IMR-90 (cell line): ENCODE data around the gene ASIC2. TPM values are rescaled to one million over a fixed set of nuclear protein-coding genes. Genes with fewer than 3 reads are reported as not detected.

ENCODE experiments used
- ATAC-seq: fragments of 200-7000 bp; cut with Tn5 transposase; 2 replicates; pipeline ENCODE4 v1.9.1; 2020; ENCODE audit warnings: low read depth, mild to moderate bottlenecking, moderate library complexity
- BruUV-seq: library from RNA; stranded (reverse); fragments of 400-500 nt; replicated peaks from 2 replicates; lab custom pipeline; 2021; lab: Mats Ljungman, UMichigan
- CTCF ChIA-PET: fragments of 300-600 bp; formaldehyde crosslinking; extraction: SDS; loops from one replicate; lab custom pipeline; 2021; ENCODE audit warnings: antibody characterized with exemption; lab: Yijun Ruan, JAX
- POLR2A ChIA-PET: fragments of 300-600 bp; sonication (Branson Sonifier 250); formaldehyde crosslinking; loops from one replicate; lab custom pipeline; 2022; ENCODE audit warnings: antibody characterized with exemption; ENCODE audit not compliant: unreplicated experiment; lab: Charles Lee
- DNase-seq: peaks from one replicate; pipeline ENCODE4 v3.0.0; 2013
- H2AFZ ChIP-seq: replicated peaks from 2 replicates; pipeline ENCODE3; 2013; ENCODE audit warnings: low read length, mild to moderate bottlenecking; ENCODE audit not compliant: poor library complexity
- H2AK5ac ChIP-seq: 2 replicates; pipeline ENCODE4 v1.6.1; 2013; ENCODE audit warnings: low read depth, low read length, inconsistent platforms
- H2AK9ac ChIP-seq: replicated peaks from 2 replicates; pipeline ENCODE3; 2013; ENCODE audit warnings: mild to moderate bottlenecking, low read depth, low read length, moderate library complexity; ENCODE audit not compliant: poor library complexity
- H2BK120ac ChIP-seq: 2 replicates; pipeline ENCODE4 v1.6.1; 2013; ENCODE audit warnings: low read depth, low read length, inconsistent platforms
- H2BK15ac ChIP-seq: 3 replicates; pipeline ENCODE4 v1.6.1; 2013; ENCODE audit warnings: low read depth, low read length, inconsistent platforms
- H2BK20ac ChIP-seq: 2 replicates; pipeline ENCODE4 v1.6.1; 2013; ENCODE audit warnings: low read depth, mild to moderate bottlenecking, inconsistent platforms, low read length, moderate library complexity
- H2BK5ac ChIP-seq: 2 replicates; pipeline ENCODE4 v1.6.1; 2013; ENCODE audit warnings: mild to moderate bottlenecking, low read depth, low read length, inconsistent platforms; ENCODE audit not compliant: poor library complexity, severe bottlenecking
- H3K14ac ChIP-seq: replicated peaks from 2 replicates; pipeline ENCODE4 v1.6.1; 2013; ENCODE audit warnings: low read depth, low read length, inconsistent platforms
- H3K18ac ChIP-seq: 2 replicates; pipeline ENCODE4 v1.6.1; 2013; ENCODE audit warnings: low read depth, low read length, control low read depth
- H3K23ac ChIP-seq: 2 replicates; pipeline ENCODE4 v1.6.1; 2013; ENCODE audit warnings: low read depth, low read length, inconsistent platforms
- H3K27ac ChIP-seq: 2 replicates; pipeline ENCODE4 v1.5.1; 2013; ENCODE audit warnings: mild to moderate bottlenecking, control low read depth, low read length; ENCODE audit not compliant: insufficient read depth
- H3K27me3 ChIP-seq: 2 replicates; pipeline ENCODE4 v1.6.1; 2013; ENCODE audit warnings: low read length; ENCODE audit not compliant: control insufficient read depth, insufficient read depth
- H3K36me3 ChIP-seq: 2 replicates; pipeline ENCODE4 v1.6.1; 2013; ENCODE audit warnings: low read length, mixed read lengths; ENCODE audit not compliant: control insufficient read depth, insufficient read depth
- H3K4ac ChIP-seq: 2 replicates; pipeline ENCODE4 v1.6.1; 2013; ENCODE audit warnings: low read depth, low read length, inconsistent platforms
- H3K4me1 ChIP-seq: 2 replicates; pipeline ENCODE4 v1.6.1; 2013; ENCODE audit warnings: low read length, mixed read lengths; ENCODE audit not compliant: control insufficient read depth, insufficient read depth
- H3K4me2 ChIP-seq: 2 replicates; pipeline ENCODE4 v1.6.1; 2013; ENCODE audit warnings: low read depth, mild to moderate bottlenecking, control low read depth, low read length, moderate library complexity
- H3K4me3 ChIP-seq: 2 replicates; pipeline ENCODE4 v1.5.1; 2013; ENCODE audit warnings: low read depth, mild to moderate bottlenecking, control low read depth, low read length, moderate library complexity; ENCODE audit not compliant: insufficient read depth
- H3K56ac ChIP-seq: 2 replicates; pipeline ENCODE4 v1.6.1; 2013; ENCODE audit warnings: low read length, inconsistent platforms; ENCODE audit not compliant: insufficient read depth; ENCODE audit errors: extremely low read depth
- H3K79me1 ChIP-seq, 2 experiments: 2 replicates each; pipeline ENCODE4 v1.6.1; 2013; ENCODE audit warnings: low read length in 2 of 2, inconsistent platforms in 1 of 2, low read depth in 1 of 2
- H3K9ac ChIP-seq: 2 replicates; pipeline ENCODE4 v1.6.1; 2013; ENCODE audit warnings: low read depth, low read length, control low read depth
- H3K9me1 ChIP-seq: 2 replicates; pipeline ENCODE4 v1.6.1; 2013; ENCODE audit warnings: low read length, inconsistent platforms; ENCODE audit not compliant: insufficient read depth
- H3K9me3 ChIP-seq: 2 replicates; pipeline ENCODE4 v1.6.1; 2013; ENCODE audit warnings: low read length; ENCODE audit not compliant: control insufficient read depth, insufficient read depth
- H4K20me1 ChIP-seq: 2 replicates; pipeline ENCODE4 v1.6.1; 2013; ENCODE audit warnings: low read length, inconsistent platforms; ENCODE audit not compliant: insufficient read depth
- H4K5ac ChIP-seq: 2 replicates; pipeline ENCODE4 v1.6.1; 2013; ENCODE audit warnings: mild to moderate bottlenecking, low read depth, low read length, control low read depth
- H4K8ac ChIP-seq, 2 experiments: 2 replicates each; pipeline ENCODE4 v1.6.1; 2013; ENCODE audit warnings: low read depth in 2 of 2, low read length in 2 of 2, control low read depth in 1 of 2, inconsistent platforms in 1 of 2
- H4K91ac ChIP-seq: 2 replicates; pipeline ENCODE4 v1.6.1; 2013; ENCODE audit warnings: low read depth, low read length, inconsistent platforms; ENCODE audit not compliant: insufficient read depth
- CEBPB ChIP-seq: IDR thresholded peaks from 2 replicates; pipeline ENCODE4 v1.6.1; 2012; ENCODE audit warnings: low read depth, low read length, improper control_type of control experiment
- MAZ ChIP-seq: IDR thresholded peaks from 2 replicates; pipeline ENCODE4 v1.6.1; 2012; ENCODE audit warnings: low read depth, mild to moderate bottlenecking, low read length, improper control_type of control experiment, moderate library complexity, borderline replicate concordance
- NFE2L2 ChIP-seq: fragments of 150-350 bp; IDR thresholded peaks from 2 replicates; pipeline ENCODE4 v1.6.1; 2016; ENCODE audit warnings: low read depth, mild to moderate bottlenecking, low read length
- RAD21 ChIP-seq: IDR thresholded peaks from 2 replicates; pipeline ENCODE4 v1.6.1; 2012; ENCODE audit warnings: low read length, improper control_type of control experiment
- WGBS, 2 experiments: methylation state at CpG; one replicate each; pipeline versions ENCODE4 v1.1.5 to v1.1.7; 2013; ENCODE audit warnings: missing lambda C conversion rate in 2 of 2; ENCODE audit not compliant: insufficient read length in 1 of 2; ENCODE audit errors: extremely low coverage in 2 of 2; 5-methylcytosine and 5-hydroxymethylcytosine counted together
- dilution Hi-C: fragments of 300-500 bp; cut with HindIII; formaldehyde crosslinking; loops from one replicate; pipeline ENCODE4 v1.14.3; 2018; ENCODE audit warnings: low sequenced_read_pairs; ENCODE audit not compliant: unreplicated experiment
- in situ Hi-C: fragments of 300-500 bp; cut with MboI; formaldehyde crosslinking; loops from 3 replicates; pipeline ENCODE4 v1.14.3; 2019; ENCODE audit warnings: low sequenced_read_pairs, inconsistent platforms, mixed read lengths
- intact Hi-C: fragments of 100-400 bp; cut with micrococcal nuclease; formaldehyde crosslinking; loops from 2 replicates; pipeline ENCODE4 v1.10.0; 2022
- polyA plus RNA-seq, 3 experiments: library from polyadenylated mRNA; depleted of rRNA; stranded (reverse); fragments of >200 nt; gene quantifications; 2 replicates each; pipeline ENCODE4 v1.2.3, GENCODE V29; 2012; ENCODE audit warnings: low replicate concordance in 1 of 3
- total RNA-seq: library from RNA; depleted of rRNA; stranded (reverse); fragments of >200 nt; gene quantifications from 2 replicates; pipeline ENCODE4 v1.2.3, GENCODE V29; 2012

ASIC2 gene
- total and polyA plus RNA-seq, 2 of the 4 experiments (the other 2 are of a cell fraction): under 0.01 to 0.15 TPM

DNA sequence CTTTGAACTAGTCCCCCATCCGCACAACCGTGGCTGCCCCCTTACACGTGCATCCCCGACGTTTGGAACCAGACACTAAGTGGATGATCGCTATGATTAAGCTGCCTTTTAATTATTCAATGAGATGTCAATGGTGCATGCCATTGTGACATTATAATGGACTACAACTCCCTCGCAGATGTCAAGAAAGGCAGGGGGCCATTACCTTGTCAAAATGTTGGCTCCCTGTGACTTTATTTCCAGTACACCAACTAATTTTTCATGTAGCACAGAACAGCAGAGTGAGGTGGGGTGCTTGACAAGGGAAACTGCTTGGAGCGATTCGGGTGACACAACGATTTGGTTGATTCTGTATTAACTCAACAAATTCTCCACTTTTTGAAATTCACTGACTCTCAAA is 26.5 kb downstream of the ASIC2 start:
- dilution Hi-C loops: no loop called here
- ChIA-PET POLR2A (no interaction called here), CTCF (no interaction called here)
- Histone ChIP-seq H2AK9ac (no peak overlapping the region), H2BK5ac (peak overlapping the region; percentile 56), H3K14ac (peak overlapping the region; percentile 4; the same call in 1 of the 2 replicates), H3K4me1 (peaks cover 14% of the 10 kb centered on the region), H3K56ac (peak overlapping the region; percentile 38), H4K8ac (peak overlapping the region; percentile 43 to 50), H2BK120ac (peak overlapping the region; percentile 58), H3K4ac (peak overlapping the region; percentile 24), H2AK5ac (peak overlapping the region; percentile 71; the same call in 1 of the 2 replicates), H2BK15ac (peak overlapping the region; percentile 63), H3K23ac (0 out of 2 replicates have a peak overlapping the region, but pooled peaks have one; percentile 14), H3K18ac (peak overlapping the region; percentile 50), H3K36me3 (no peaks in the 10 kb centered on the region), H2BK20ac (peak overlapping the region; percentile 91), H3K79me1 (no peaks in the 10 kb centered on the region), H4K20me1 (no peaks in the 10 kb centered on the region), H3K27ac (peak overlapping the region; percentile 23), H2AFZ (no peak overlapping the region), H3K9me1 (peaks cover 13% of the 10 kb centered on the region), H3K4me2 (no peak overlapping the region), H4K91ac (peak overlapping the region; percentile 69), H3K9ac (no peak overlapping the region), H3K27me3 (no peaks in the 10 kb centered on the region), H3K4me3 (no peak overlapping the region), H4K5ac (peak overlapping the region; percentile 12; the same call in 1 of the 2 replicates), H3K9me3 (no peaks in the 10 kb centered on the region)
- no CpG with 5 or more reads among the region's 10 CpGs for WGBS, 2 experiments
- intact Hi-C loops: no loop called here
- DNase-seq: no peak
- no peak for ATAC-seq
- TF ChIP-seq CEBPB (no peak), RAD21 (no peak), MAZ (no peak), NFE2L2 (no peak)
- in situ Hi-C loops: loop anchor here (10.0 kb wide), 1 partner anchor 58 kb away; no protein-coding TSS in a partner anchor
- no TSS peak for BruUV-seq
